ENCODE results near the gene TREX2.

TREX2 gene

GRCh38 chrX:153417637-153418036 is 28.2 kb downstream of the TREX2 start:
- TF ChIP-seq CTCF (IDR thresholded peaks at IDR 0.05; ENCODE audit: insufficient read depth, low read length, poor library complexity, severe bottlenecking): no peak
- no peaks in the 10 kb centered on the region; the same call in none of the 2 replicates for H3K36me3 ChIP-seq (ENCODE audit: control insufficient read depth, insufficient read depth, low read length)
- no peak overlapping the region for H3K4me3 ChIP-seq (replicated peaks; ENCODE audit: low read depth, low read length)
- H3K27me3 ChIP-seq (replicated peaks; ENCODE audit: control insufficient read depth, insufficient read depth, low read length): no peaks in the 10 kb centered on the region
- DNase-seq (ENCODE audit: extremely low read depth, insufficient read length): no peak

GRCh38 chrX:153416781-153417450 is 28.9 kb downstream of the TREX2 start:
- DNase-seq (ENCODE audit: extremely low read depth, insufficient read length): no peak
- Histone ChIP-seq H3K36me3 (ENCODE audit: control insufficient read depth, insufficient read depth, low read length) (no peaks in the 10 kb centered on the region; the same call in none of the 2 replicates), H3K27me3 (replicated peaks; ENCODE audit: control insufficient read depth, insufficient read depth, low read length) (no peaks in the 10 kb centered on the region), H3K4me3 (replicated peaks; ENCODE audit: low read depth, low read length) (no peak overlapping the region)
- no peak for TF ChIP-seq CTCF (IDR thresholded peaks at IDR 0.05; ENCODE audit: insufficient read depth, low read length, poor library complexity, severe bottlenecking)

- Histone ChIP-seq H3K27me3 (replicated peaks; ENCODE audit: control insufficient read depth, insufficient read depth, low read length) (no peaks in the 10 kb centered on the region), H3K36me3 (ENCODE audit: control insufficient read depth, insufficient read depth, low read length) (no peaks in the 10 kb centered on the region), H3K4me3 (replicated peaks; ENCODE audit: low read depth, low read length) (no peak overlapping the region)
- DNase-seq (ENCODE audit: extremely low read depth, insufficient read length): no peak
- no peak for TF ChIP-seq CTCF (IDR thresholded peaks at IDR 0.05; ENCODE audit: insufficient read depth, low read length, poor library complexity, severe bottlenecking)
Observed at GRCh38 chrX:153414856-153415510, 30.9 kb downstream of the TREX2 start.

GRCh38 chrX:153413731-153414130 is 32.1 kb downstream of the TREX2 start:
- no peak for TF ChIP-seq CTCF (IDR thresholded peaks at IDR 0.05; ENCODE audit: insufficient read depth, low read length, poor library complexity, severe bottlenecking)
- H3K27me3 ChIP-seq (replicated peaks; ENCODE audit: control insufficient read depth, insufficient read depth, low read length): no peaks in the 10 kb centered on the region
- DNase-seq (ENCODE audit: extremely low read depth, insufficient read length): no peak
- H3K4me3 ChIP-seq (replicated peaks; ENCODE audit: low read depth, low read length): no peak overlapping the region
- no peaks in the 10 kb centered on the region for H3K36me3 ChIP-seq (ENCODE audit: control insufficient read depth, insufficient read depth, low read length)

GRCh38 chrX:153412746-153413720 is 32.8 kb downstream of the TREX2 start:
- no peak for DNase-seq (ENCODE audit: extremely low read depth, insufficient read length)
- Histone ChIP-seq H3K27me3 (replicated peaks; ENCODE audit: control insufficient read depth, insufficient read depth, low read length) (no peaks in the 10 kb centered on the region), H3K36me3 (ENCODE audit: control insufficient read depth, insufficient read depth, low read length) (no peaks in the 10 kb centered on the region), H3K4me3 (replicated peaks; ENCODE audit: low read depth, low read length) (no peak overlapping the region)
- no peak for TF ChIP-seq CTCF (IDR thresholded peaks at IDR 0.05; ENCODE audit: insufficient read depth, low read length, poor library complexity, severe bottlenecking)

Data from GM06990 (cell line).